ENCODE results near the gene TMEM41B.
"Not testable (repeated sequence)": the region's sequence is repeated elsewhere in the genome, so short reads cannot be mapped to it uniquely, and the experiment has no call there.

TMEM41B gene

DNA sequence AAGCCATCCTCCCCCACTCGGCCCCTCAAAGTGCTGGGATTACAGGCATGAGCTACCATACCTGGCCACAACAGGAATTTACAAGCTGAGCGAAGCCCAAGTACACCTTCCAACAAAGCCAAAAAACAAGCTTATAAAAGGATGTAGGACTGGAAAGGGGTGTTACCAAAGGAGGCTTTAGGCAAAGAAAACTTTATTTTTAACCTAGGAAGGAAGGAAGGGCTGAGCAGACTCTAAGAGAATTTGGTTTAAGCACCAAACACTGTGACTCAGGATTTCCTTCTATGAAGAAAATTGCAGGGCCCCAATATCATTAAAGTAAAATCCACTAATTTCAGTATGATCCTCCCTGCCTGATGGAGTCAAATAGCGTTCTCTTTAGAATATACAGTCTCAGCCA lies 61.3 kb downstream of the TMEM41B start:
- no peak overlapping the region for H3K4me3 ChIP-seq (ENCODE audit: low read depth, low read length)
- DNase-seq (ENCODE audit: low read depth), result no peak
- TF ChIP-seq, protein P1, sequence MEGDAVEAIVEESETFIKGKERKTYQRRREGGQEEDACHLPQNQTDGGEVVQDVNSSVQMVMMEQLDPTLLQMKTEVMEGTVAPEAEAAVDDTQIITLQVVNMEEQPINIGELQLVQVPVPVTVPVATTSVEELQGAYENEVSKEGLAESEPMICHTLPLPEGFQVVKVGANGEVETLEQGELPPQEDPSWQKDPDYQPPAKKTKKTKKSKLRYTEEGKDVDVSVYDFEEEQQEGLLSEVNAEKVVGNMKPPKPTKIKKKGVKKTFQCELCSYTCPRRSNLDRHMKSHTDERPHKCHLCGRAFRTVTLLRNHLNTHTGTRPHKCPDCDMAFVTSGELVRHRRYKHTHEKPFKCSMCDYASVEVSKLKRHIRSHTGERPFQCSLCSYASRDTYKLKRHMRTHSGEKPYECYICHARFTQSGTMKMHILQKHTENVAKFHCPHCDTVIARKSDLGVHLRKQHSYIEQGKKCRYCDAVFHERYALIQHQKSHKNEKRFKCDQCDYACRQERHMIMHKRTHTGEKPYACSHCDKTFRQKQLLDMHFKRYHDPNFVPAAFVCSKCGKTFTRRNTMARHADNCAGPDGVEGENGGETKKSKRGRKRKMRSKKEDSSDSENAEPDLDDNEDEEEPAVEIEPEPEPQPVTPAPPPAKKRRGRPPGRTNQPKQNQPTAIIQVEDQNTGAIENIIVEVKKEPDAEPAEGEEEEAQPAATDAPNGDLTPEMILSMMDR (IDR thresholded peaks at IDR 0.05; ENCODE audit: control insufficient read depth, extremely low read depth, insufficient read depth), result no peak

DNA sequence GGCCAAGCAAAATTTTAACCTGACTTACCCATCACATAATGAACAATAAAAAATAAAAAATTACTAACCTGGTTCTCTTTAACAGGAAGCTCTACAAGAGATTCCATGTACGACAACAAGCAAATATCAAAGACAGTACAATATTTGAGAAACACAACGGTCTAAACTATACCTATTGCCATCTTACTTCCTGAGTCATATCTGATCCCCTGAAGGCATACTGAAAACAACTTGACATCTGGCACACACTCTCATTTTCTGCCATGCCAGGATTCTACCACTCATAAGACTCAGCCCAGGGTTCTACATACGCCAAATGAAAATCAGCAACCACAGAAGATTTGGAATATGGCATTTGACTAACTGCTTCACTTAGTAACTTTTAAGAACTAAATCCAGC lies 63.1 kb downstream of the TMEM41B start:
- no peak for DNase-seq (ENCODE audit: low read depth)
- TF ChIP-seq, protein P1 (IDR thresholded peaks at IDR 0.05; ENCODE audit: control insufficient read depth, extremely low read depth, insufficient read depth), result no peak
- no peak overlapping the region for H3K4me3 ChIP-seq (ENCODE audit: low read depth, low read length)

DNA sequence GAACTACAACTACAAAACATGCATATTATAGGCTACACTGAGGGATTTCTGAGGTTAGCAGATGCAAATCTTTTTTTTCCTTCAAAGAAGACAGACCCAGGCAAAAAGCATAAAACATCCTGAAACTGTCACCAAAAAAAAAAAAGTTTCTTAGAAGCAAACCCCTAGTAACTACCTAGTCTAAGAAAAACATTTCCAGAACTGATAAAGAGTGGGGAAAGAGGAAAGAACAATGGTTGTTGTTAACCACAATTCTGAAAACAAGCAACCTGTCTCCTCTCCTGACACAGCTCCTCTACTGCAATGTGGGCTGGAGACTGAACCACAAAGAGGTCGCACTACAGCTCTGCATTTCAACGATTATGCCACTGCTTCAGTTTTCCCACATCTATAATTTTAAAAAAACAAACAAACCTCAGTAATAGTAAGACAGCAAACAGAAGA lies 64.2 kb downstream of the TMEM41B start:
- no peak overlapping the region for H3K4me3 ChIP-seq (ENCODE audit: low read depth, low read length)
- TF ChIP-seq, protein P1 (IDR thresholded peaks at IDR 0.05; ENCODE audit: control insufficient read depth, extremely low read depth, insufficient read depth), result no peak
- no peak for DNase-seq (ENCODE audit: low read depth)

DNA sequence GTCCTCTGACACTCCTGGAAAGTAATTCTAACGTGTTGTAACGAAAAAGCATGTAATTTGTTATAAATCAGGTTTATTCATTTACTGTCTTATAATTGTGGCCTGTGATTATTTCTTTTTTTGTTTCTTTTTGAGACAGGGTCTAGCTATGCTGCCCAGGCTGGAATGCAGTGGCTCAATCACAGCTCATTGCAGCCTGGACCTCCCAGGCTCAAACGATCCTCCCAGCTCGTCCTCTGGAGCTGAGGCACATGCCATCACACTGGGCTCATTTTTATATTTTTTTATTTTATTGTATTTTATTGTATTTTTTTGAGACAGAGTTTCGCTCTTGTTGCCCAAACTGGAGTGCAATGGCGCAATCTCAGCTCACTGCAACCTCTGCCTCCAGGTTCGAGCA lies 65.1 kb downstream of the TMEM41B start:
- no peak for DNase-seq (ENCODE audit: low read depth)
- H3K4me3 ChIP-seq (ENCODE audit: low read depth, low read length), result no peak overlapping the region
- TF ChIP-seq, protein P1 (IDR thresholded peaks at IDR 0.05; ENCODE audit: control insufficient read depth, extremely low read depth, insufficient read depth), result no peak

DNA sequence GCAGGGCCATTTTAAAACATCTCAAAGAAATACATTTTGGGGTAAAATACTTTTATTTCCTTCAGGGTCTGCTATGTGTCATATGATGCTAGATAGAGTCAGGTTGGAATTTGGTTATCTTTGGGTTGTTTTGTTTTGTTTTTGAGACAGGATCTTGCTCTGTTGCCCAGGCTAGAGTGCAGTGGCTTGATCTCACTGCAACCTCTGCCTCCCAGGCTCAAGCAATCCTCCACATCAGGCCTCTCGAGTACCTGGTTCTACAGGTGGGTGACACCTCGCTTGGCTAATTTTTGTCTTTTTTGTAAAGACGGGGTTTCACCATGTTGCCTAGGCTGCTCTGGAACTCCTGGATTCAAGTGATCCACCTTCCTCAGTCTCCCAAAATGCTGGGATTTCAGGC lies 66.5 kb downstream of the TMEM41B start:
- no peak overlapping the region for H3K4me3 ChIP-seq (ENCODE audit: low read depth, low read length)
- TF ChIP-seq, protein P1 (IDR thresholded peaks at IDR 0.05; ENCODE audit: control insufficient read depth, extremely low read depth, insufficient read depth), result no peak
- DNase-seq (ENCODE audit: low read depth), result no peak

DNA sequence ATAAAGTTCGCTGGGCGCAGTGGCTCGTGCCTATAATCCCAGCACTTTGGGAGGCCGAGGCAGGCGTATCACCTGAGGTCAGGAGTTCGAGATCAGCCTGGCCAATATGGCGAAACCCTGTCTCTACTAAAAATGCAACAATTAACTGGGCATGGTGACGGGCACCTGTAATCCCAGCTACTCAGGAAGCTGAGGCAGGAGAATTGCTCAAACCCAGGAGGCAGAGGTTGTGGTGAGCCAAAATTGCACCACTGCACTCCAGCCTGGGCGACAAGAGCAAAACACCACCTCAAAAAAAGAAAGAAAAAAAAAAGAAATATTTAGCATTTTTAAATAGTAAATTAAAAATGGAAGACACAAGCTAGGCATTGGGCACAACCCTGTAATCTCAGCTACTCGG lies 78.2 kb downstream of the TMEM41B start:
- H3K4me3 ChIP-seq (ENCODE audit: low read depth, low read length); DNase-seq (ENCODE audit: low read depth): not testable (repeated sequence)

DNA sequence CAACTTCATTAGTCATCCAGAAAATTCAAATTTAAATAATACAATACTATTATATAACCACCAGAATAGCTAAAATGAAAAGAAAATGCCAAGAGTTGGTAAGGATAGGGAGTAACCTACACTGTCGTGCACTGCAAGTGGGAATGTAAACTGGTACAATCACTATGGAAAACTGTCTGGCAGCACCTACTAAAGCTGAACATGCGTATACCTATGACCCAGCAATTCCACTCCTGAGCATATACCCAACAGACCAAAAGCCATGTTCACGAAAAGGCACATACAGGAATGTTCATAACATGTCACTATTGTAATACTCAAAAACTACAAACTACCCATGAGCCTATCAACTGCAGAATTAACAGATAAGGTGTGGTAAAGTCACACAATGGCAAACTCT lies 81.9 kb downstream of the TMEM41B start:
- no peak for DNase-seq (ENCODE audit: low read depth)
- TF ChIP-seq, protein P1 (IDR thresholded peaks at IDR 0.05; ENCODE audit: control insufficient read depth, extremely low read depth, insufficient read depth), result no peak
- H3K4me3 ChIP-seq (ENCODE audit: low read depth, low read length), result no peak overlapping the region

DNA sequence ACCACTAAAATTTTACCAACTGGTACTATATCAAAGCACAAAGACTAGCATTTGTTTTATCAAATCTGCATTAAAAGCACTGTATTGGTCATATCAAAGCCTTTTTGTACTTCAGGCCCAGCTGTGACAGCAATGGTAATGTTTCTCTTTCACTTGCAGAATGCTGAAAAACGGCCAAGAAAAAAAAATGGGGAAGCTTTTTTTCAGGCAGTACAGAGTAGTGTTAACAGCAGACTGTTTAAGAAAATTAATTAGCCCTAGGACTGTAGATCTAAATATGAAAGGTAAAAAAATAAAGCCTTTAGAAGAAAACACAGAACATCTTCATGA lies 82.6 kb downstream of the TMEM41B start:
- TF ChIP-seq, protein P1 (IDR thresholded peaks at IDR 0.05; ENCODE audit: control insufficient read depth, extremely low read depth, insufficient read depth), result no peak
- no peak for DNase-seq (ENCODE audit: low read depth)
- H3K4me3 ChIP-seq (ENCODE audit: low read depth, low read length), result no peak overlapping the region
